Mucosa of rectum (tissue), 2 donors: Measurements from ENCODE around the gene LHX3.

Source experiments
- H3K27ac ChIP-seq, 2 donors: one replicate each; pipeline ENCODE4 v1.7.0; 2013; ENCODE audit warnings: inconsistent platforms in 2 of 2, low read depth in 2 of 2, low read length in 2 of 2
- H3K27me3 ChIP-seq, 2 donors: one replicate each; pipeline ENCODE4 v1.7.0; 2013; ENCODE audit warnings: low read length in 2 of 2; ENCODE audit not compliant: control insufficient read depth in 2 of 2, insufficient read depth in 2 of 2
- H3K36me3 ChIP-seq, 2 donors: one replicate each; pipeline ENCODE4 v1.7.0; 2013; ENCODE audit warnings: low read length in 2 of 2; ENCODE audit not compliant: control insufficient read depth in 2 of 2, insufficient read depth in 2 of 2
- H3K4me1 ChIP-seq, 2 donors: one replicate each; pipeline ENCODE4 v1.7.0; 2013; ENCODE audit warnings: low read length in 2 of 2, mild to moderate bottlenecking in 1 of 2; ENCODE audit not compliant: control insufficient read depth in 2 of 2, insufficient read depth in 2 of 2
- H3K4me3 ChIP-seq, 2 donors: one replicate each; pipeline ENCODE4 v1.7.0; 2013; ENCODE audit warnings: low read length in 2 of 2
- H3K9ac ChIP-seq, 2 donors: one replicate each; pipeline ENCODE4 v1.7.0; 2013; ENCODE audit warnings: low read length in 2 of 2, low read depth in 1 of 2, mild to moderate bottlenecking in 1 of 2
- H3K9me3 ChIP-seq, 2 donors: one replicate each; pipeline ENCODE4 v1.7.0; 2013; ENCODE audit warnings: low read length in 2 of 2; ENCODE audit not compliant: control insufficient read depth in 2 of 2
- donor health status: healthy.
- donor health status: Normal muscosa, but diverticular disease.

The LHX3 gene

GRCh38 chr9:136185596-136186366, 19.1 kb downstream of the LHX3 start:
- no peaks in the 10 kb centered on the region for H3K4me1 ChIP-seq
- no peak overlapping the region for H3K9ac ChIP-seq
- H3K27me3 ChIP-seq, result peaks cover 3 to 12% of the 10 kb centered on the region in 2 donors
- H3K27ac ChIP-seq, result no peak overlapping the region
- no peak overlapping the region for H3K4me3 ChIP-seq
- H3K9me3 ChIP-seq, result no peaks in the 10 kb centered on the region
- no peaks in the 10 kb centered on the region for H3K36me3 ChIP-seq

- no peaks in the 10 kb centered on the region for H3K9me3 ChIP-seq
- H3K4me3 ChIP-seq, result no peak overlapping the region
- H3K27ac ChIP-seq, result no peak overlapping the region
- no peaks in the 10 kb centered on the region for H3K36me3 ChIP-seq
- no peaks in the 10 kb centered on the region for H3K4me1 ChIP-seq
- H3K9ac ChIP-seq, result no peak overlapping the region
- peaks cover 0 to 8% of the 10 kb centered on the region in 2 donors for H3K27me3 ChIP-seq
Measured at GRCh38 chr9:136185066-136185465, 19.9 kb downstream of the LHX3 start.

DNA sequence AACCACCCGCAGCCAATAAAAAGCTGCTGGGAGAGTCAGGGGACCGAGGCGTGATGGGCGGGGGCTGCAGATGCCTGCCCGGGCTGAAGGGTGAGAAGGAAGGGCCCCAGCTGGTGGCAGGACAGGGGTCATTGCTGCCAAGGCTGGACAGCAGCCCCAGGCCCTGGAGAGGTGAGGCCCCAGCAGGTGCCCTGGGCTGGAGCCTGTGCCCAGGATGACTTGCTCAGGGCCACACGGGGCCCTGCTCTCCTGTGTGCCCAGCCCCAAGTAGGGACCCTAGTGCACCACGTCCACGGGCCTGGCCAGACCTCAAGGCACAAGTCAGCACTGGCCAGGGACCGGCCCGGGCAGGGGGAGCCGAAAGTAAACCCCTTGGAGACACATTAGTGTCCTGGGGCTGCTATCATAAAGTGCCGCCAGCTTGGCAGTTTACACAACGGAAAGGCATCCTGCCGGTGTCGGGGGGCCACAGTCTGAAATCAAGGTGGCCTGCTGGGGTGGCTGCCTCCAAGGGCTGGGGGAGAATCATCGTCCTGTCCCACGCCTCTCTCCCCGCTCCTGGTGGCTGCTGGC, 22.0 kb downstream of the LHX3 start:
- H3K27me3 ChIP-seq, result peaks cover 0 to 6% of the 10 kb centered on the region in 2 donors

DNA sequence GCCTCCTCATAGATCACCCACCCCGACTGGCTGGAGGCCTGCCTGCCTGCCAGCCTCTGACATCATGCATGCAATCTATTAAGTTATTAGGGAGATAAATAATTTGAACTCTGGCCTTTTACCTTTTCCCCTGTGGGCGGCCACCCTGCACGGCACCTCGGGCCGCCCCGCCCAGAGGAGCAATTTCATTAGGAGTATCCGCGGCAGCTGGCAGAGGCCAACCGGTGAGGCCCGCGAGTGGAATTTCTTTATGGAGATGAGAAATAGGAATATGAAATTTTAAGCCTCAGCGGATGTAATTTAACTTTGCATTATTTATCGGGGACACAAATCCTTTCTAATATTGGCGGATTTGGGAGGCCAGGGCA, 22.5 kb downstream of the LHX3 start:
- H3K27me3 ChIP-seq, result peaks cover 0 to 6% of the 10 kb centered on the region in 2 donors
- H3K4me3 ChIP-seq, result no peak overlapping the region
- no peak overlapping the region for H3K9ac ChIP-seq
- H3K36me3 ChIP-seq, result no peaks in the 10 kb centered on the region
- no peak overlapping the region for H3K27ac ChIP-seq
- no peaks in the 10 kb centered on the region for H3K4me1 ChIP-seq
- H3K9me3 ChIP-seq, result no peaks in the 10 kb centered on the region

More for the DNA sequence above, 22.0 kb downstream of the LHX3 start:
- no peak overlapping the region for H3K9ac ChIP-seq
- no peaks in the 10 kb centered on the region for H3K4me1 ChIP-seq
- H3K27ac ChIP-seq, result no peak overlapping the region
- no peak overlapping the region for H3K4me3 ChIP-seq
- H3K9me3 ChIP-seq, result no peaks in the 10 kb centered on the region
- no peaks in the 10 kb centered on the region for H3K36me3 ChIP-seq

DNA sequence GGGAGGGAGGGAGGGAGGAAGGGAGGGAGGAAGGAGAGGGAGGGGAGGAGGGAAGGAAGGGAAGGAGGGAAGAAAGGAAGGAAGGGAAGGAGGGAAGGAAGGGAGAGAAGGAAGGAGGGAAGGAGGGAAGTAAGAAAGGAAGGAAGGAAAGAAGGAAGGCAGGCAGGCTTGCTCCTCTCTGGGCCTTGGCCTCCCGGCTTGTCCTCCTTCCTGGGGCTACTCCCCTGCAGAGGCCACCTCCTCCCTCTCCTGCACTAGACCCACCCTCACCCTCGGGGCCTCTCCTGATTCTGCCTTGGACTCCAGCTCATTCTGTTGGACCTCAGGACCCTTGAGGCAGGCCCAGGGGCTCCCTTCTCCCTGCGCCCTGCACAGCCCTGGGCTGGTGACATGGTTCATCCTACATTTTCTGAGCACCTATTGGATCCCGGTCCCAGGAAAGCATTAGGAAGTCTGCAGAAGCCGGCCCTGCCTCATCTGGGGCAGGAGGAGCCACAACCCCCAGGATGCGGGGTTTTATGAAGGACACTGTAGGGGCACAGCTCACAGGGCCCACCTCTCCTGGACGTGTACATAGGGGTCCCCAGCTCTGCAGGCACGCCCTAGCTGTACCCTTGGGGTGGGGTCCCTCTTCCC, 23.0 kb downstream of the LHX3 start:
- Histone ChIP-seq H3K27me3 (peaks cover 0 to 2% of the 10 kb centered on the region in 2 donors), H3K4me1 (no peaks in the 10 kb centered on the region), H3K4me3 (no peak overlapping the region), H3K36me3 (no peaks in the 10 kb centered on the region), H3K9me3 (no peaks in the 10 kb centered on the region), H3K27ac (no peak overlapping the region), H3K9ac (no peak overlapping the region)

GRCh38 chr9:136180586-136180985, 24.3 kb downstream of the LHX3 start:
- H3K27me3 ChIP-seq, result peaks cover 0 to 2% of the 10 kb centered on the region in 2 donors
- H3K36me3 ChIP-seq, result no peaks in the 10 kb centered on the region
- no peak overlapping the region for H3K9ac ChIP-seq
- no peaks in the 10 kb centered on the region for H3K4me1 ChIP-seq
- H3K27ac ChIP-seq, result no peak overlapping the region
- no peak overlapping the region for H3K4me3 ChIP-seq
- H3K9me3 ChIP-seq, result no peaks in the 10 kb centered on the region

- Histone ChIP-seq H3K9ac (no peak overlapping the region), H3K36me3 (no peaks in the 10 kb centered on the region), H3K4me1 (no peaks in the 10 kb centered on the region), H3K9me3 (no peaks in the 10 kb centered on the region), H3K27ac (no peak overlapping the region), H3K27me3 (peaks cover 0 to 2% of the 10 kb centered on the region in 2 donors), H3K4me3 (no peak overlapping the region)
Measured at GRCh38 chr9:136179761-136180160, 25.2 kb downstream of the LHX3 start.

- H3K9ac ChIP-seq, result no peak overlapping the region
- no peaks in the 10 kb centered on the region for H3K36me3 ChIP-seq
- no peak overlapping the region for H3K4me3 ChIP-seq
- peaks cover 0 to 2% of the 10 kb centered on the region in 2 donors for H3K27me3 ChIP-seq
- no peak overlapping the region for H3K27ac ChIP-seq
- H3K9me3 ChIP-seq, result no peaks in the 10 kb centered on the region
- no peaks in the 10 kb centered on the region for H3K4me1 ChIP-seq
Measured at GRCh38 chr9:136179101-136179616, 25.8 kb downstream of the LHX3 start.

- H3K36me3 ChIP-seq, result no peaks in the 10 kb centered on the region
- H3K27me3 ChIP-seq, result peaks cover 0 to 2% of the 10 kb centered on the region in 2 donors
- H3K9ac ChIP-seq, result no peak overlapping the region
- no peaks in the 10 kb centered on the region for H3K4me1 ChIP-seq
- no peak overlapping the region for H3K27ac ChIP-seq
- no peak overlapping the region for H3K4me3 ChIP-seq
- H3K9me3 ChIP-seq, result no peaks in the 10 kb centered on the region
Measured at GRCh38 chr9:136178773-136179075, 26.2 kb downstream of the LHX3 start.

DNA sequence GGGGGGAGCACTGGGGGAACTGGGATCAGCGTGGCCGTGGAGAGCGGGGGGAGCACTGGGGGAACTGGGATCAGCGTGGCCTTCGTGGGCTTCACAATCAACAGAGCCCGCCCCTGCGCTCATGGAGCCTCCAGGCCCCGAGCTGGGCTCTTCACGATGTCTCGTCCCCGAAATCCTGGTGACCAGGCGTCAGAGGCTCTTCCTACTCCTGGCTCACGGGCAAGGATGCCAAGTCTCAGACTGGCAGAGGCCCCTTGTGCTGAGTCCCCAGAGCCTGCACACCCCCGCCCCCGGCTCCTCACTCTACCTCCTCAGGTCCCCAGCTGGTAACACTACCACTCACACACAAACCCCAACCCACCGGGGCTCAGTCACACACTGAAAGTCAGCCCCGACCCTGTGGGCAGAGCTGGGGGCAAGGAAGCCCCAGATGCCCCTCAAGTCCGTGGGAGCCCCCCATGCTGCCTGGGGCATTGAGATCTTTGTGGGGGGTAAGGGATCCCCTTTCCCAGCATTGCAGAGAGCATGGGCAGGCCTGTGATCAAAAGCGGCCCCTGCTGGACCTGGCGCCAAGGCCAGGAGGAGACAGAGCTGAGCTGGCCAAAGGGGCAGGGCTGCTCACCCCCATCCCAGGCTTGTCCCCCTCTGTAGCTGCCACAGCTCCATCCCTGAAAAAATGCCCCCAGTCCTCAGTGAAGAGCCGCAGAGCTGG, 26.7 kb downstream of the LHX3 start:
- peaks cover 0 to 2% of the 10 kb centered on the region in 2 donors for H3K27me3 ChIP-seq
- H3K36me3 ChIP-seq, result no peaks in the 10 kb centered on the region
- H3K4me3 ChIP-seq, result no peak overlapping the region
- no peak overlapping the region for H3K9ac ChIP-seq
- H3K4me1 ChIP-seq, result no peaks in the 10 kb centered on the region
- no peak overlapping the region for H3K27ac ChIP-seq
- no peaks in the 10 kb centered on the region for H3K9me3 ChIP-seq
